SU-DHL-6 (cell line): ENCODE data around the gene LAPTM5.

ENCODE experiments used
- H2AFZ ChIP-seq: fragments of 200-600 bp; sonication (generic); 2 replicates; pipeline ENCODE4 v1.6.1; 2014; ENCODE audit warnings: low read depth, mild to moderate bottlenecking, moderate library complexity, mixed read lengths, antibody characterized with exemption, low read length; ENCODE audit not compliant: severe bottlenecking
- H3F3A ChIP-seq: fragments of 200-600 bp; shearing (Covaris generic); 2 replicates; pipeline ENCODE4 v1.6.0; 2016; ENCODE audit warnings: antibody characterized with exemption, mild to moderate bottlenecking; ENCODE audit not compliant: insufficient read depth
- H3K27ac ChIP-seq: fragments of 200-600 bp; sonication (generic); 2 replicates; pipeline ENCODE4 v1.5.1; 2016; ENCODE audit warnings: low read depth, mild to moderate bottlenecking, low read length, moderate library complexity, mixed read lengths
- H3K27me3 ChIP-seq: fragments of 200-600 bp; sonication (generic), shearing (Covaris generic); 2 replicates; pipeline ENCODE4 v1.6.0; 2014; ENCODE audit warnings: mild to moderate bottlenecking, low read length
- H3K36me3 ChIP-seq: fragments of 200-600 bp; sonication (generic); 2 replicates; pipeline ENCODE4 v1.6.1; 2014; ENCODE audit warnings: mild to moderate bottlenecking, low read length, mixed read lengths
- H3K4me2 ChIP-seq: fragments of 300-600, 200-600 bp; shearing (Covaris generic), sonication (generic); 2 replicates; pipeline ENCODE4 v1.6.0; 2014; ENCODE audit warnings: low read length, low read depth, mild to moderate bottlenecking; ENCODE audit not compliant: poor library complexity, severe bottlenecking
- H3K4me3 ChIP-seq: fragments of 200-600 bp; sonication (generic); 2 replicates; pipeline ENCODE4 v1.5.1; 2014; ENCODE audit warnings: antibody characterized with exemption, low read length, mild to moderate bottlenecking, mixed read lengths; ENCODE audit not compliant: insufficient read depth, poor library complexity, severe bottlenecking
- H3K79me2 ChIP-seq: fragments of 200-600 bp; sonication (generic); 2 replicates; pipeline ENCODE4 v1.6.1; 2014; ENCODE audit warnings: mild to moderate bottlenecking, low read length, moderate library complexity; ENCODE audit not compliant: insufficient read depth
- H3K9ac ChIP-seq: fragments of 200-600 bp; sonication (generic); 2 replicates; pipeline ENCODE4 v1.7.0; 2014; ENCODE audit warnings: mild to moderate bottlenecking, low read length
- H3K9me2 ChIP-seq: fragments of 200-600 bp; sonication (generic); replicated peaks from 2 replicates; pipeline ENCODE4 v1.6.1; 2014; ENCODE audit warnings: low read length; ENCODE audit not compliant: insufficient read depth
- H3K9me3 ChIP-seq: fragments of 200-600 bp; sonication (generic); 2 replicates; pipeline ENCODE4 v1.6.1; 2014; ENCODE audit warnings: low read length, mixed read lengths; ENCODE audit not compliant: insufficient read depth
- H4K20me1 ChIP-seq: fragments of 200-600 bp; sonication (generic); 2 replicates; pipeline ENCODE4 v1.6.1; 2014; ENCODE audit warnings: low read depth, mild to moderate bottlenecking, antibody characterized with exemption, low read length, moderate library complexity, mixed read lengths
- EZH2phosphoT487 ChIP-seq: fragments of 200-600 bp; sonication (generic), shearing (Covaris generic); conservative IDR thresholded peaks from 2 replicates; pipeline ENCODE4 v1.6.1; 2018; ENCODE audit warnings: mild to moderate bottlenecking, antibody characterized with exemption, low read length, moderate library complexity, mixed read lengths
- TF ChIP-seq, protein P1 (sequence below): fragments of 200-600 bp; sonication (generic); IDR thresholded peaks from one replicate; pipeline ENCODE4 v1.5.1; 2017; ENCODE audit warnings: antibody characterized with exemption, mild to moderate bottlenecking, low read length, moderate library complexity; ENCODE audit not compliant: insufficient read depth, poor library complexity, severe bottlenecking

LAPTM5 gene

DNA sequence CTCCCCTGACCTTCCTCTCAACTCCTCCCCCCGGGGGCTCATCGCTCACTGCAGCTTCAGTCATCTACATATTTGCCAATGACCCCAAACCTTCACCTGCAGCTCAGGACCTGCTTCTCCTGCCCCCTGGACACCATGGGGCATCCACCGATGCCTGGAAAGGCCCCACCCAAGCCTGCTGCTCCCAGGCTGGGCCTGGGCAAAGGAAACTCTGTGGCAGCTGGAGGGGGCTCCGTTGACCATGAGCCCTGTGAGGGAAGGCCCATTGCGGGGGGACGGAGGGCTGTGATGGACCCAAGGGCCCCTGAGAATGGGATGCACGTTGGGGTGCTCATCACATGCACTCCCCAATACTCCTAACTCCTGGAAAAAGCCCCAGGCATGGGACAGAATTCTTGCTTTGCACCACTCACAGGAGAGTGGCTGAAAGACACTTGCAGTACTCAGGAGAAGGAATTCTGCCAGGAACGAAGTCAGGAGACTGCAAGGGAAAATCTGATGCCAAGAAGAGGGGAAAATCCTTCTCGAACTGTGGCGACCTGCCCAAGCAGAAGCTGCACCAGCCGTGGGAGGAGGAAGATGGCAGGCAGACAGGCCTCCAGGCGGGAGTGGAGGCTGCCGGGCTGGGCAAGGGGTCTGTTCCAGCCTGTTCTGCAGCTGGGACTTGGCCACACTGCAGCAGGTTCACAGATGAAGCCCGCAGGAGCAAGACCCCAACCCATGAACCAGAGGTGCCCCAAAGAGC is 52.6 kb downstream of the LAPTM5 start:
- H3K36me3 ChIP-seq: no peaks in the 10 kb centered on the region
- H3F3A ChIP-seq: no peaks in the 10 kb centered on the region
- H3K9me3 ChIP-seq: no peaks in the 10 kb centered on the region
- no peaks in the 10 kb centered on the region for H4K20me1 ChIP-seq
- H3K4me2 ChIP-seq: no peak overlapping the region
- no peak overlapping the region for H2AFZ ChIP-seq
- no peaks in the 10 kb centered on the region for H3K79me2 ChIP-seq
- no peak overlapping the region for H3K4me3 ChIP-seq
- no peak for TF ChIP-seq EZH2phosphoT487
- TF ChIP-seq, protein P1, sequence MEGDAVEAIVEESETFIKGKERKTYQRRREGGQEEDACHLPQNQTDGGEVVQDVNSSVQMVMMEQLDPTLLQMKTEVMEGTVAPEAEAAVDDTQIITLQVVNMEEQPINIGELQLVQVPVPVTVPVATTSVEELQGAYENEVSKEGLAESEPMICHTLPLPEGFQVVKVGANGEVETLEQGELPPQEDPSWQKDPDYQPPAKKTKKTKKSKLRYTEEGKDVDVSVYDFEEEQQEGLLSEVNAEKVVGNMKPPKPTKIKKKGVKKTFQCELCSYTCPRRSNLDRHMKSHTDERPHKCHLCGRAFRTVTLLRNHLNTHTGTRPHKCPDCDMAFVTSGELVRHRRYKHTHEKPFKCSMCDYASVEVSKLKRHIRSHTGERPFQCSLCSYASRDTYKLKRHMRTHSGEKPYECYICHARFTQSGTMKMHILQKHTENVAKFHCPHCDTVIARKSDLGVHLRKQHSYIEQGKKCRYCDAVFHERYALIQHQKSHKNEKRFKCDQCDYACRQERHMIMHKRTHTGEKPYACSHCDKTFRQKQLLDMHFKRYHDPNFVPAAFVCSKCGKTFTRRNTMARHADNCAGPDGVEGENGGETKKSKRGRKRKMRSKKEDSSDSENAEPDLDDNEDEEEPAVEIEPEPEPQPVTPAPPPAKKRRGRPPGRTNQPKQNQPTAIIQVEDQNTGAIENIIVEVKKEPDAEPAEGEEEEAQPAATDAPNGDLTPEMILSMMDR: no peak
- no peak overlapping the region for H3K27ac ChIP-seq
- H3K9ac ChIP-seq: no peak overlapping the region
- H3K9me2 ChIP-seq: no peaks in the 10 kb centered on the region
- H3K27me3 ChIP-seq: no peaks in the 10 kb centered on the region

DNA sequence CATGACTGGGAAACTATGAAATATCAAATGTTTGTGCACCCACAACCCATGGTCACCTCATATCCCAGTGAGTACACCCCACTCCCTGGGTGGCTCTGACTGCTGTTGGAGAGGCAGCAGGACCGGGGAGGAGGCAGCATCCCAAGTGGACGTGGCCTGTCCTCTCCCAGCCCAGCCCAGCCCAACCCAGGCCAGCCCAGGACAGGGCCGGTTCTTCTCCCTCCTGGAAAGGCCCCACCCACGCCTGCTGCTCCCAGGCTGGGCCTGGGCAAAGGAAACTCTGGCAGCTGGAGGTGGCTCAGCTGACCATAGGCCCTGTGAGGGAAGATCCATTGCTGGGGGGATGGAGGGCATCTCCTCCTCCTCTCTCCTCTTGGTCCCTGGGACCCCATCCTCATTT is 53.3 kb downstream of the LAPTM5 start:
- Histone ChIP-seq H3K9me3 (no peaks in the 10 kb centered on the region), H3K9me2 (no peaks in the 10 kb centered on the region), H3K36me3 (no peaks in the 10 kb centered on the region), H3F3A (no peaks in the 10 kb centered on the region), H3K27ac (no peak overlapping the region), H3K79me2 (no peaks in the 10 kb centered on the region), H4K20me1 (no peaks in the 10 kb centered on the region), H2AFZ (no peak overlapping the region), H3K4me2 (no peak overlapping the region), H3K4me3 (no peak overlapping the region), H3K9ac (no peak overlapping the region), H3K27me3 (no peaks in the 10 kb centered on the region)
- TF ChIP-seq, protein P1: no peak
- no peak for TF ChIP-seq EZH2phosphoT487

DNA sequence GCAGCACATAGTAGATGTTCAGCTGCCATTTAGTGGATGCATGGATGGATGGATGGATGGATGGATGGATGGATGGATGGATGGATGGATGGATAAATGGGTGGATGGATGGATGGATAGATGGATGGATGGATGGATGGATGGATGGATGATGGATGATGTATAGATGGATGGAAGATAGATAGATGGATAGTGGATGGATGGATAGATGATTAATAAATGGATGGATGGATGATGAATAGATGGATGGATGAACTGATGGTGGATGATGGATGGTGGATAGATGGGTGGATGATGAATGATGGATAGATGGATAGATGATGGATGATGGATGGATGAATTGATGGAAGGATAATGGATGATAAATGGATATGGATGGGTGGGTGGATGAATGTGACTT is 54.8 kb downstream of the LAPTM5 start:
- no peak overlapping the region for H2AFZ ChIP-seq
- H3K4me3 ChIP-seq: no peak overlapping the region
- no peak overlapping the region for H3K27ac ChIP-seq
- H4K20me1 ChIP-seq: no peaks in the 10 kb centered on the region
- H3F3A ChIP-seq: no peaks in the 10 kb centered on the region
- H3K36me3 ChIP-seq: no peaks in the 10 kb centered on the region
- H3K9me3 ChIP-seq: no peaks in the 10 kb centered on the region
- H3K9ac ChIP-seq: no peak overlapping the region
- no peak overlapping the region for H3K4me2 ChIP-seq
- no peaks in the 10 kb centered on the region for H3K9me2 ChIP-seq
- no peaks in the 10 kb centered on the region for H3K27me3 ChIP-seq
- TF ChIP-seq, protein P1: no peak
- TF ChIP-seq EZH2phosphoT487: no peak
- H3K79me2 ChIP-seq: no peaks in the 10 kb centered on the region
